Measurements from ENCODE around the gene IRF9. TPM values are rescaled to one million over a fixed set of nuclear protein-coding genes. Genes with fewer than 3 reads are reported as not detected.
A peak's percentile ranks its signal among the peaks of the same experiment; 100 is the strongest.

Gene IRF9
- total RNA-seq, 1 donor from 2014 or later = 12.2 TPM

- DNase-seq (ENCODE audit: low spot score in 2 of 2) (peak; percentile 84 to 89), FAIRE-seq (no peak)
Measured at GRCh38 chr14:24146453-24146977, 14.6 kb upstream of the IRF9 start, which contains the start of gene PSME2. PSME2 (minus strand) TSS chr14:24146610; CDS start chr14:24146581, 29 bp downstream.

DNA sequence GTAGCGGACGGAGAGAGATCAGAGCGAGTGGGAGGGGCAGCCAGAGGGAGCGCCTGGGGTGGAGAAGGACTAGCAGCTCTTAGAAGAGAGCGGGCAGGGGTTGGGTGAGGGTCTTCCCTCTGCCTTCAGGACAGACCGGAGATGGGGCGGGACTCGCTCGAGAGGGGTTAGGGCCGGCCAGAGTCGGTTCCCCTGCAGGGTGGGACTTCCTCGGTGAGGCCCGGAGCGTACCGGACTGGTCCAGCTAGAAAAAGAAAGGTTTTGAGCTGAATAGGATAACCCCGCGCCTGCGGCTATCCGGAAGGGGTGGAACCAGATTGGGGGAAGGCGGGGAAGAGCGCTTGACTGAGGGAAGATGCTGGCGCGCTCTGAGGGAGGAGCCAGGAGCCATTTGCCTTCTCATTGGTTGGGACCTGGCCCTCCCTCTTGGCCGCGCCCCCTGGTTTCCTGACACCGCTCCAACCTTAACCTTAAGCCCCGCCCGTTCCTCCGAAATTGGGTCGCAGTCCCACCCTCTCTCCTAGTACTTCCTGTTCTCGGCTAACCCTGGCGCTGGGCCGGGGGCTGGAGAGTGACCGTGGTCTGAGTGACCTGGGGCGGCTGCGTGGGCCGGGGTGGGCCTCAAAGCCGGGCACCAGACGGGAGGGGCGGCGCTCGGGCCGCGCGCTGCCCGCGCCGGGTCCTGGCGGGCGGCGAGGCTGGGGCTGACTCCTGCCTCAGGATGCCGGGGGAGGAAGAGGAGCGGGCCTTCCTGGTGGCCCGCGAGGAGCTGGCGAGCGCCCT, 13.9 kb upstream of the IRF9 start, which contains the start of gene RNF31:
Gene RNF31, plus strand, starts transcription at position 521 of the 783 bp plus-strand sequence. Its CDS starts 201 bp downstream, at position 722.
- peak; percentile 97 to 98 for DNase-seq (ENCODE audit: low spot score in 2 of 2)
- FAIRE-seq = peak; percentile 42

DNA sequence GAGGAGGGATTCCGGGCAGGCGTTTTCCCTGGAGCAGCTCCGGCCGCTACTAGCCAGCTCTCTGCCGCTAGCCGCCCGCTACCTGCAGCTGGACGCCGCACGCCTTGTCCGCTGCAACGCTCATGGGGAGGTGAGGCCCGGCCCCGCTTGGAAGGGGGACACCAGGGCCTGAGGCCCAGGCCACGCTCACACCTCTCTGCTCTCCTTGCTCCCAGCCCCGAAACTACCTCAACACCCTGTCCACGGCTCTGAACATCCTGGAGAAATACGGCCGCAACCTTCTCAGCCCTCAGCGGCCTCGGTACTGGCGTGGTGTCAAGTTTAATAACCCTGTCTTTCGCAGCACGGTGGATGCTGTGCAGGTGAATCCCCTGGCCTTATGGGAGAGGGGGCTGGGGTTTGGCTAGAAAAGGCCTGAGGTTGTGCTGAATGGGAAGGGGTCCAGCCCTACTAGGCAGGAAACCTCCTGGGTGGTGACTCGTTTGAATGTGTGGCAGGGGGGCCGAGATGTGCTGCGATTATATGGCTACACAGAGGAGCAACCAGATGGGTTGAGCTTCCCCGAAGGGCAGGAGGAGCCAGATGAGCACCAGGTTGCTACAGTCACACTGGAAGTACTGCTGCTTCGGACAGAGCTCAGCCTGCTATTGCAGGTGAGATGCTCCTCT, 13.2 kb upstream of the IRF9 start:
- DNase-seq (ENCODE audit: low spot score in 2 of 2) (peak in 1 of 2 donors; percentile 38), FAIRE-seq (no peak)

- FAIRE-seq (no peak), DNase-seq (ENCODE audit: low spot score in 2 of 2) (no peak)
Measured at GRCh38 chr14:24149302-24149969, 11.6 kb upstream of the IRF9 start.

GRCh38 chr14:24150061-24150460, 11.0 kb upstream of the IRF9 start:
- no peak for DNase-seq (ENCODE audit: low spot score in 2 of 2)

GRCh38 chr14:24150567-24150966, 10.5 kb upstream of the IRF9 start:
- no peak for FAIRE-seq
- DNase-seq (ENCODE audit: low spot score in 2 of 2) = no peak

More at GRCh38 chr14:24150061-24150460, 11.0 kb upstream of the IRF9 start:
- FAIRE-seq = no peak

DNA sequence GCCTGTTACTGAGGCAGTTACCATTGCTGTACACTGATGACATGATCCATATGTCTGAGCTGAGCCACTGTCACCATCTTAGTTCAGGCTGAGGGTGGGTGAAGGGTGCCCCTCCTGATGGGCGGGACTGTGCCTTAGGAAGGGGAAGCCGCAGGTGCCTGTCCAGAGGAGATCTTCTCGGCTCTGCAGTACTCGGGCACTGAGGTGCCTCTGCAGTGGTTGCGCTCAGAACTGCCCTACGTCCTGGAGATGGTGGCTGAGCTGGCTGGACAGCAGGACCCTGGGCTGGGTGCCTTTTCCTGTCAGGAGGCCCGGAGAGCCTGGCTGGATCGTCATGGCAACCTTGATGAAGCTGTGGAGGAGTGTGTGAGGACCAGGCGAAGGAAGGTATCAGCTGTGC, 10.1 kb upstream of the IRF9 start:
- no peak for FAIRE-seq
- DNase-seq (ENCODE audit: low spot score in 2 of 2) = no peak

DNA sequence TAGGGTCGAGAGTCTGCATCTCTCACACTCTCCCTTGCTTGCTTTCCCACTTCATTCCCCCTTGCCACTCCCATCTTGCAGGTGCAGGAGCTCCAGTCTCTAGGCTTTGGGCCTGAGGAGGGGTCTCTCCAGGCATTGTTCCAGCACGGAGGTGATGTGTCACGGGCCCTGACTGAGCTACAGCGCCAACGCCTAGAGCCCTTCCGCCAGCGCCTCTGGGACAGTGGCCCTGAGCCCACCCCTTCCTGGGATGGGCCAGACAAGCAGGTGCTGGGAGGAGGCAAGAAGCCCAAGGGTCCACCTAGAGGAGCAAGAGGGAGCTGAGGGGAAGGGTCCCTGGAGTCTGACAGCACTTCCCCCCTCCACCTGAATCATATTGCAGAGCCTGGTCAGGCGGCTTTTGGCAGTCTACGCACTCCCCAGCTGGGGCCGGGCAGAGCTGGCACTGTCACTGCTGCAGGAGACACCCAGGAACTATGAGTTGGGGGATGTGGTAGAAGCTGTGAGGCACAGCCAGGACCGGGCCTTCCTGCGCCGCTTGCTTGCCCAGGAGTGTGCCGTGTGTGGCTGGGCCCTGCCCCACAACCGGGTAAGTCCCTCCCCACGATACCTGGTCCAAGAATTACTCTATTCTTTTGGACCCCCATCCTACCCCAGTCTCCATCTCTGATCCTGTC, 9.5 kb upstream of the IRF9 start:
- DNase-seq (ENCODE audit: low spot score in 2 of 2) (no peak), FAIRE-seq (no peak)

DNA sequence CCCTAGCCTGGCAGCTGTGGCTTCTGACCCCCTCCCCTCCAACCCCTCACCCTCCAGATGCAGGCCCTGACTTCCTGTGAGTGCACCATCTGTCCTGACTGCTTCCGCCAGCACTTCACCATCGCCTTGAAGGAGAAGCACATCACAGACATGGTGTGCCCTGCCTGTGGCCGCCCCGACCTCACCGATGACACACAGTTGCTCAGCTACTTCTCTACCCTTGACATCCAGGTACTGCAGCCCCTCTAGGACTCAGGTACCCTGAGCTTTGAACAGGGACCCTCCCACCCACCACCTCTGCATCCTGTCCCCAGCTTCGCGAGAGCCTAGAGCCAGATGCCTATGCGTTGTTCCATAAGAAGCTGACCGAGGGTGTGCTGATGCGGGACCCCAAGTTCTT, 6.0 kb upstream of the IRF9 start:
- DNase-seq (ENCODE audit: low spot score in 2 of 2) (no peak), FAIRE-seq (no peak)

- DNase-seq (ENCODE audit: low spot score in 2 of 2) (no peak), FAIRE-seq (no peak)
Measured at GRCh38 chr14:24156840-24157239, 4.2 kb upstream of the IRF9 start.

DNA sequence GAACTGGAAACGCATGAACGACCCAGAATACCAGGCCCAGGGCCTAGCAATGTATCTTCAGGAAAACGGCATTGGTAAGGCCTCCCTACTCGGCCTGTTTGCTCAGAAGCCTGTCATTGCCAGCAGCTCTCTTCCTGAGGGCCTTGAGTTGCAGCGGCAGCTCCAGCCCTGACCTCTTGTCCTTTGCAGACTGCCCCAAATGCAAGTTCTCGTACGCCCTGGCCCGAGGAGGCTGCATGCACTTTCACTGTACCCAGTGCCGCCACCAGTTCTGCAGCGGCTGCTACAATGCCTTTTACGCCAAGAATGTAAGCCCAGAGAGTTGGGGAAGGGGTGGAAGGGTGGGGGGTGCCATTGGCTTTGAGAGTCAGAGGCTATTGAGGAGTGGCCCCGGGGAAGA, 3.7 kb upstream of the IRF9 start:
- FAIRE-seq (no peak), DNase-seq (ENCODE audit: low spot score in 2 of 2) (no peak)

DNA sequence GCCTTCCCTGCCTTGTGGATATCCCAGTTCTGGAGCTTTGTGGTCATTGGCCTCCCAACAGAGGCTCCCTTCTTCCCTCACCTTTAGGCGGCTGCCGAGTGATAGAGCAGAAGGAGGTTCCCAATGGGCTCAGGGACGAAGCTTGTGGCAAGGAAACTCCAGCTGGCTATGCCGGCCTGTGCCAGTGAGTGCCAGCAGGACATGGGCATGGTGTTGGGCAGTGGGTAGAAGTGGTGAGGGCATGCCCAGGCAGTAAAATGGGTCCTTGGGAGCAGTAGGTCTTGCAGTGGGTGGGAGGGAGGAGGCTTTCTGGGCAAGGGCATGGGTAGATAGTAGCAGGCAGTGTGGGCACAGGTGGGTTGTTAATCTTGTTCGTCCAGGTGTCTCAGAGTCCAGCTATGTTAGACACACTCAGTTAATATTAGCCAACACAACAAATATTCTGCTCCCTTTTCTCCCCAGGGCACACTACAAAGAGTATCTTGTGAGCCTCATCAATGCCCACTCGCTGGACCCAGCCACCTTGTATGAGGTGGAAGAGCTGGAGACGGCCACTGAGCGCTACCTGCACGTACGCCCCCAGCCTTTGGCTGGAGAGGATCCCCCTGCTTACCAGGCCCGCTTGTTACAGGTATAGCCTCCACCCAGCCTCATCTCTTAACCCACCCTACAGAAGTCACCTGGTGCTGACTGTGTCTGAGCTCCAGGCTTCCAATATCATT, 1.1 kb upstream of the IRF9 start:
- DNase-seq (ENCODE audit: low spot score in 2 of 2) (no peak), FAIRE-seq (no peak)

GRCh38 chr14:24160499-24160849, 591 bp upstream of the IRF9 start:
- FAIRE-seq (no peak), DNase-seq (ENCODE audit: low spot score in 2 of 2) (no peak)

DNA sequence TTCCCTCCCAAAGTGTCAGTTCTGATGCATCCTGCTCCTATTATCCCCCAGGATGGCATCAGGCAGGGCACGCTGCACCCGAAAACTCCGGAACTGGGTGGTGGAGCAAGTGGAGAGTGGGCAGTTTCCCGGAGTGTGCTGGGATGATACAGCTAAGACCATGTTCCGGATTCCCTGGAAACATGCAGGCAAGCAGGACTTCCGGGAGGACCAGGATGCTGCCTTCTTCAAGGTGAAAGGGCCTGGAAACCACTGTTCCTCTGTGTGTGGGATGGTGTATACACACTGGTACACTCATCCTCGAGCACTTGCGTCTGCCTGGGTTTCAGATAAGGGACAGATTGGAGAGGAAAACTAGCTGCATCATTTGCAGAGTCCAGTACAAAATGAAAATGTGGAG, 1.0 kb downstream of the IRF9 start:
- DNase-seq (ENCODE audit: low spot score in 2 of 2) (peak in 1 of 2 donors; percentile 38), FAIRE-seq (no peak)

DNA sequence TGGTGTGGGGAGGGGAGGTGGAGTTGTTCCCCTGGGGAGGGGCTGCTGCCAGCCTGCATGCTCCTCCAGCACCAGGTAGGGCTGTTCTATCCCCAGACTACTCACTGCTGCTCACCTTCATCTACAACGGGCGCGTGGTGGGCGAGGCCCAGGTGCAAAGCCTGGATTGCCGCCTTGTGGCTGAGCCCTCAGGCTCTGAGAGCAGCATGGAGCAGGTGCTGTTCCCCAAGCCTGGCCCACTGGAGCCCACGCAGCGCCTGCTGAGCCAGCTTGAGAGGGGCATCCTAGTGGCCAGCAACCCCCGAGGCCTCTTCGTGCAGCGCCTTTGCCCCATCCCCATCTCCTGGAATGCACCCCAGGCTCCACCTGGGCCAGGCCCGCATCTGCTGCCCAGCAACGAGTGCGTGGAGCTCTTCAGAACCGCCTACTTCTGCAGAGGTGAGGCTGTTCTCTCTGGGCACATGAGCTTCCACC, 3.5 kb downstream of the IRF9 start:
- DNase-seq (ENCODE audit: low spot score in 2 of 2) (no peak), FAIRE-seq (no peak)

- FAIRE-seq (no peak), DNase-seq (ENCODE audit: low spot score in 2 of 2) (no peak)
Measured at GRCh38 chr14:24165785-24166184, 4.7 kb downstream of the IRF9 start.

GRCh38 chr14:24167469-24168114, 6.5 kb downstream of the IRF9 start:
- FAIRE-seq (no peak), DNase-seq (ENCODE audit: low spot score in 2 of 2) (no peak)

DNA sequence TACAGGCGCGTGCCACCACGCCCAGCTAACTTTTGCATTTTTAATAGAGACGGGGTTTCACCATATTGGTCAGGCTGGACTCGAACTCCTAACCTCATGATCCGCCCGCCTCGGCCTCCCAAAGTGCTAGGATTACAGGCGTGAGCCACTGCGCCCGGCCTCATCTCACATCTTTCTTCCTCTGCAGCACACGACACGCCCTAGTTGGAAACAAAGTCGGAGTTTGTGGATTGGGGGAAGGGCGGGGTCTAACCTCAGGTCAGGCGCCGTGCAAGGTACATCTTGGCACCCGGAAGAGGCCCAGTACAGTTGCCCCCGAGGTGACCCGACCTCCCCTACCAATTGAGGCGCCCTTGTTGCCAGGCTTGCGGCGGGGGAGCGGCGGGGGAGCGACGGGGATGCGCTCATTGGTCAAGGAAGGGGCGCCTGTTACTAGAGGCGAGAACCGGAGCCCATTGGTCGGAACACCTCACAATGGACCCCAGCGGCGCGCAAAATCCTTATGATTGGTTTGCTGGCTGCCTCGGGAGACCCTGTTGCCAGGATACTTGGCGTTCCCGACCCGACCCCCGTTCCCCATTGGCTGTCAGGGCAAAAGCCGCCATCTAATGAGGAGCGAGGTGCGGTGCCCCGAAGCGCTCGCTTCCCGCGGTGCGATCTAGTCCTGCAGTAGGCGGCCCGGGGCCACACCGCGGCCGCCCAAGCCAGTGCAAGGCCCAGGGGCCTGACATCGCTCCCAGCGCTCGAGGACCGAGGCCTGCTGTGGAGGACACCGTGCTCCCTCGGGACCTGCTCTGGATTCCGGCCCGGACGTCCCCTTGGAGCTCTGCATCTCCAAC, 10.6 kb downstream of the IRF9 start, which contains the start of gene REC8:
Gene REC8, plus strand, starts transcription at position 659 of the 839 bp plus-strand sequence. CDS start 473 bp downstream, outside the sequence.
- DNase-seq (ENCODE audit: low spot score in 2 of 2) (peak; percentile 80 to 93), FAIRE-seq (no peak)
